ENCODE measurements around the gene MEGF11. TPM values are rescaled to one million over a fixed set of nuclear protein-coding genes. Genes with fewer than 3 reads are reported as not detected.
A peak's percentile ranks its signal among the peaks of the same experiment; 100 is the strongest.

Gene MEGF11
- polyA plus RNA-seq, 2 of the 4 experiments (the other 2 are of a cell fraction) = 0.25 to 0.31 TPM

DNA sequence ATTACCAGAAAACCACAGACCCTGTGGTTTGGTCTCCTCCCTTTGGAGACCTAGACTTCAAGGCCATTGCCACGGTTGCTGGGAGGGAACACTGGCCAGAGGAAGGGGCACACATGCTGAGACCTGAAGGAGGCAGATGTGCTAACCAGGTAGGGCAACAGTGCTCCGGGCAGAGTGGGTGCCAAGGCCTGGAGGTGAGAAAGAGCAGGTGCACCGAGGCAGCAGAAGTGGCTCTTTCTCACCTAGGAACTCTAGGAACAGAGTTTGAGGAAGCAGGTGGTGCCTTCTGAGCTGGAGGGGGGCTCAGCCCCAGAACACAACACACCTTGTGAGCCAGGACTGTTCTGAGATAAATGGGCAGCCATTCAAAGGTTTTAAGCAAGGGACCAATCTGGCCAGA lies 106.1 kb downstream of the MEGF11 start:
- H3K4me3 ChIP-seq = no peak overlapping the region
- no peak for ATAC-seq
- H3K27ac ChIP-seq = no peak overlapping the region
- ChIA-PET POLR2A (no interaction called here), CTCF (no interaction called here)
- WGBS (ENCODE audit: missing lambda C conversion rate) = 24% methylated on average over 3 of the region's 3 CpGs
- no peaks in the 10 kb centered on the region for H3K4me1 ChIP-seq
- H3K4me2 ChIP-seq = no peak overlapping the region
- H3K9me3 ChIP-seq = no peaks in the 10 kb centered on the region
- FAIRE-seq = no peak
- no peak for TF ChIP-seq NPAS2 (CRISPR knock-in tag; IDR thresholded peaks at IDR 0.05; ENCODE audit: borderline replicate concordance)
- TF ChIP-seq HOXA7 (CRISPR knock-in tag; IDR thresholded peaks at IDR 0.05) = no peak
- TF ChIP-seq, protein P1, sequence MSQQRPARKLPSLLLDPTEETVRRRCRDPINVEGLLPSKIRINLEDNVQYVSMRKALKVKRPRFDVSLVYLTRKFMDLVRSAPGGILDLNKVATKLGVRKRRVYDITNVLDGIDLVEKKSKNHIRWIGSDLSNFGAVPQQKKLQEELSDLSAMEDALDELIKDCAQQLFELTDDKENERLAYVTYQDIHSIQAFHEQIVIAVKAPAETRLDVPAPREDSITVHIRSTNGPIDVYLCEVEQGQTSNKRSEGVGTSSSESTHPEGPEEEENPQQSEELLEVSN (IDR thresholded peaks at IDR 0.05; ENCODE audit: borderline replicate concordance, low read depth) = no peak
- no peak for TF ChIP-seq NFE2L2 (conservative IDR thresholded peaks at IDR 0.05; ENCODE audit: low read length)
- TF ChIP-seq EP300 (IDR thresholded peaks at IDR 0.05) = no peak
- no peak for TF ChIP-seq HDAC2 (IDR thresholded peaks at IDR 0.05)
- TF ChIP-seq, protein P2, sequence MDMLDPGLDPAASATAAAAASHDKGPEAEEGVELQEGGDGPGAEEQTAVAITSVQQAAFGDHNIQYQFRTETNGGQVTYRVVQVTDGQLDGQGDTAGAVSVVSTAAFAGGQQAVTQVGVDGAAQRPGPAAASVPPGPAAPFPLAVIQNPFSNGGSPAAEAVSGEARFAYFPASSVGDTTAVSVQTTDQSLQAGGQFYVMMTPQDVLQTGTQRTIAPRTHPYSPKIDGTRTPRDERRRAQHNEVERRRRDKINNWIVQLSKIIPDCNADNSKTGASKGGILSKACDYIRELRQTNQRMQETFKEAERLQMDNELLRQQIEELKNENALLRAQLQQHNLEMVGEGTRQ (IDR thresholded peaks at IDR 0.05) = no peak
- TF ChIP-seq TP53 (CRISPR knock-in tag; IDR thresholded peaks at IDR 0.05) = no peak
- TF ChIP-seq EHF (CRISPR knock-in tag; IDR thresholded peaks at IDR 0.05) = no peak
- TF ChIP-seq ESRRA (IDR thresholded peaks at IDR 0.05; ENCODE audit: borderline replicate concordance, low read length) = no peak
- TF ChIP-seq, protein P3, sequence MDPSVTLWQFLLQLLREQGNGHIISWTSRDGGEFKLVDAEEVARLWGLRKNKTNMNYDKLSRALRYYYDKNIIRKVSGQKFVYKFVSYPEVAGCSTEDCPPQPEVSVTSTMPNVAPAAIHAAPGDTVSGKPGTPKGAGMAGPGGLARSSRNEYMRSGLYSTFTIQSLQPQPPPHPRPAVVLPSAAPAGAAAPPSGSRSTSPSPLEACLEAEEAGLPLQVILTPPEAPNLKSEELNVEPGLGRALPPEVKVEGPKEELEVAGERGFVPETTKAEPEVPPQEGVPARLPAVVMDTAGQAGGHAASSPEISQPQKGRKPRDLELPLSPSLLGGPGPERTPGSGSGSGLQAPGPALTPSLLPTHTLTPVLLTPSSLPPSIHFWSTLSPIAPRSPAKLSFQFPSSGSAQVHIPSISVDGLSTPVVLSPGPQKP (IDR thresholded peaks at IDR 0.05; ENCODE audit: low read depth, low read length) = no peak
- TF ChIP-seq CHD2 (IDR thresholded peaks at IDR 0.05; ENCODE audit: low read length, partially characterized antibody) = no peak
- TF ChIP-seq, protein P4, sequence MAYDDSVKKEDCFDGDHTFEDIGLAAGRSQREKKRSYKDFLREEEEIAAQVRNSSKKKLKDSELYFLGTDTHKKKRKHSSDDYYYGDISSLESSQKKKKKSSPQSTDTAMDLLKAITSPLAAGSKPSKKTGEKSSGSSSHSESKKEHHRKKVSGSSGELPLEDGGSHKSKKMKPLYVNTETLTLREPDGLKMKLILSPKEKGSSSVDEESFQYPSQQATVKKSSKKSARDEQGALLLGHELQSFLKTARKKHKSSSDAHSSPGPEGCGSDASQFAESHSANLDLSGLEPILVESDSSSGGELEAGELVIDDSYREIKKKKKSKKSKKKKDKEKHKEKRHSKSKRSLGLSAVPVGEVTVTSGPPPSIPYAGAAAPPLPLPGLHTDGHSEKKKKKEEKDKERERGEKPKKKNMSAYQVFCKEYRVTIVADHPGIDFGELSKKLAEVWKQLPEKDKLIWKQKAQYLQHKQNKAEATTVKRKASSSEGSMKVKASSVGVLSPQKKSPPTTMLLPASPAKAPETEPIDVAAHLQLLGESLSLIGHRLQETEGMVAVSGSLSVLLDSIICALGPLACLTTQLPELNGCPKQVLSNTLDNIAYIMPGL (CRISPR knock-in tag; IDR thresholded peaks at IDR 0.05; ENCODE audit: borderline replicate concordance) = no peak
- TF ChIP-seq FOSB (CRISPR knock-in tag; IDR thresholded peaks at IDR 0.05) = no peak
- no peak for TF ChIP-seq RNF2 (IDR thresholded peaks at IDR 0.05; ENCODE audit: borderline replicate concordance, low read depth)
- TF ChIP-seq KDM1A (IDR thresholded peaks at IDR 0.05; ENCODE audit: low read depth) = no peak
- no peak for TF ChIP-seq RARB (CRISPR knock-in tag; IDR thresholded peaks at IDR 0.05)
- TF ChIP-seq RFX5 (IDR thresholded peaks at IDR 0.05) = no peak
- DNase-seq (ENCODE audit: low read depth in 1 of 2, low spot score in 1 of 2) = no peak

DNA sequence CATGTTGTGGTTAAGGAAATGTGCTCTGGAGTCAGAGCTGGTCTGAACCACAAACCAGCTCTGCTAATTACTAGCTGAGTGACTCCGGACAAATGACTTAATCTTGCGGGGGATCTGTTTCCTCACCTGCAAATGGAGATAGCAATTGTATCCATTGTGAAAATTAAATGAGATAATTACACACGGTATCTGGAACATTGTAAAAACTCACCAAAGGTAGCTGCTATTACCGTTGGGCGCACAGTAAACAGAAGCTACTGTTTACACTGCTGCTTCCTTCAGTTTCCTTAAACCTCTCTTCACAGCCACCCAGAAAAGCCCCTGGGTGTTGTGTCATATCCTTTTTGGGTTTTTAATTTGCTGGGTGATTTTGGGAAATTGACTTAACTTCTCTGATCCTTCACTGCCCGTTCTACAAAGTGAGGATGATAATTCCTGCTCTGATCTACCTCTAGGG lies 107.8 kb downstream of the MEGF11 start:
- DNase-seq (ENCODE audit: low read depth in 1 of 2, low spot score in 1 of 2) (no peak), FAIRE-seq (peak; percentile 39), ATAC-seq (no peak)
- H3K4me3 ChIP-seq = no peak overlapping the region
- no peaks in the 10 kb centered on the region for H3K9me3 ChIP-seq
- no peak overlapping the region for H3K27ac ChIP-seq
- WGBS (ENCODE audit: missing lambda C conversion rate) = 71% methylated on average over 6 of the region's 6 CpGs
- no peaks in the 10 kb centered on the region for H3K4me1 ChIP-seq
- TF ChIP-seq SMC3 (IDR thresholded peaks at IDR 0.05) (no peak), MAZ (IDR thresholded peaks at IDR 0.05; ENCODE audit: borderline replicate concordance, low read depth, low read length) (no peak), POLR2A (IDR thresholded peaks at IDR 0.05; ENCODE audit: low read length) (no peak), NFE2L2 (conservative IDR thresholded peaks at IDR 0.05; ENCODE audit: low read length) (no peak), ZC3H11A (IDR thresholded peaks at IDR 0.05) (no peak), ESRRA (IDR thresholded peaks at IDR 0.05; ENCODE audit: borderline replicate concordance, low read length) (no peak)
- TF ChIP-seq, protein P5, sequence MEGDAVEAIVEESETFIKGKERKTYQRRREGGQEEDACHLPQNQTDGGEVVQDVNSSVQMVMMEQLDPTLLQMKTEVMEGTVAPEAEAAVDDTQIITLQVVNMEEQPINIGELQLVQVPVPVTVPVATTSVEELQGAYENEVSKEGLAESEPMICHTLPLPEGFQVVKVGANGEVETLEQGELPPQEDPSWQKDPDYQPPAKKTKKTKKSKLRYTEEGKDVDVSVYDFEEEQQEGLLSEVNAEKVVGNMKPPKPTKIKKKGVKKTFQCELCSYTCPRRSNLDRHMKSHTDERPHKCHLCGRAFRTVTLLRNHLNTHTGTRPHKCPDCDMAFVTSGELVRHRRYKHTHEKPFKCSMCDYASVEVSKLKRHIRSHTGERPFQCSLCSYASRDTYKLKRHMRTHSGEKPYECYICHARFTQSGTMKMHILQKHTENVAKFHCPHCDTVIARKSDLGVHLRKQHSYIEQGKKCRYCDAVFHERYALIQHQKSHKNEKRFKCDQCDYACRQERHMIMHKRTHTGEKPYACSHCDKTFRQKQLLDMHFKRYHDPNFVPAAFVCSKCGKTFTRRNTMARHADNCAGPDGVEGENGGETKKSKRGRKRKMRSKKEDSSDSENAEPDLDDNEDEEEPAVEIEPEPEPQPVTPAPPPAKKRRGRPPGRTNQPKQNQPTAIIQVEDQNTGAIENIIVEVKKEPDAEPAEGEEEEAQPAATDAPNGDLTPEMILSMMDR (IDR thresholded peaks at IDR 0.05) = no peak
- CTCF ChIA-PET = interaction anchor here (0.6 to 1.8 kb wide), 4 partner anchors 10 to 352 kb away, joined by 3 to 4 read pairs (median 3); partner anchors contain the start of gene SNAPC5
- POLR2A ChIA-PET = no interaction called here
- H3K4me2 ChIP-seq = no peak overlapping the region
